ENCODE results near the gene FOXN3. TPM values are rescaled to one million over a fixed set of nuclear protein-coding genes. Genes with fewer than 3 reads are reported as not detected.

FOXN3 gene, protein sequence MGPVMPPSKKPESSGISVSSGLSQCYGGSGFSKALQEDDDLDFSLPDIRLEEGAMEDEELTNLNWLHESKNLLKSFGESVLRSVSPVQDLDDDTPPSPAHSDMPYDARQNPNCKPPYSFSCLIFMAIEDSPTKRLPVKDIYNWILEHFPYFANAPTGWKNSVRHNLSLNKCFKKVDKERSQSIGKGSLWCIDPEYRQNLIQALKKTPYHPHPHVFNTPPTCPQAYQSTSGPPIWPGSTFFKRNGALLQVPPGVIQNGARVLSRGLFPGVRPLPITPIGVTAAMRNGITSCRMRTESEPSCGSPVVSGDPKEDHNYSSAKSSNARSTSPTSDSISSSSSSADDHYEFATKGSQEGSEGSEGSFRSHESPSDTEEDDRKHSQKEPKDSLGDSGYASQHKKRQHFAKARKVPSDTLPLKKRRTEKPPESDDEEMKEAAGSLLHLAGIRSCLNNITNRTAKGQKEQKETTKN
- total RNA-seq (2021; ENCODE audit: unreplicated experiment) (8.8 TPM), Bru-seq, nascent RNA (percentile 51 among the genes with signal in this experiment), BruChase-seq, experiment 1, labeled RNA remaining after a 2-hour chase (percentile 42 among the genes with signal in this experiment), BruChase-seq, experiment 2, labeled RNA remaining after a 6-hour chase (percentile 50 among the genes with signal in this experiment)
- polyA plus RNA-seq (2012; ENCODE audit: insufficient read length), result 5.6 TPM
- long read RNA-seq, partial matches to known transcripts, result 0 of 17 reads
- long read RNA-seq, other reads (novel, unspliced or antisense), result 14 of 17 reads

DNA sequence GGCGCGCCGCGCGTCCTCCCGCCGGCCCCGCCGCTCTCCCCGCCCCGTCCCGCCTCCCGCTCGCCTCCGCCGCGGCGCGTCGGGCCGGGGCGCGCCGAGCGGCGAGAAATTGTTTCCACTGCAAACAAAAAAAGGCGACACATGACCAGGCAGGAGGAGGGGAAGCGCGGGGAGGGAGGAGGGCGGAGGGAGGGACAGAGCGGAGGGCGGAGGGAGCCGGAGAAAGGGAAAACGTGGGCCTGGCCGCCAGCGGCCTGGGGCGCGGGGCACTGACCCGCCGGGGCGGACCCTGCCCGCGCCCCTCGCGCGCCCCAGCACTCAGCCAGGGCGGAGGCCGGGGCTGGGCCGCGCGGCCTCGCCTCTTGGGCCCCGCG lies at the start of gene FOXN3:
Gene FOXN3, minus strand, starts transcription at position 143 of the 374 bp plus-strand sequence. CDS start 4,757 bp downstream, outside the sequence.
- BruUV-seq (replicated peaks), result no TSS peak
- no peaks in the 10 kb centered on the region for H3K27me3 ChIP-seq (ENCODE audit: control insufficient read depth, insufficient read depth, low read length)
- in situ Hi-C loops (cut with HindIII; ENCODE audit: low pct_unique_long_range_greater_than_20kb, low sequenced_read_pairs), result no loop called here

DNA sequence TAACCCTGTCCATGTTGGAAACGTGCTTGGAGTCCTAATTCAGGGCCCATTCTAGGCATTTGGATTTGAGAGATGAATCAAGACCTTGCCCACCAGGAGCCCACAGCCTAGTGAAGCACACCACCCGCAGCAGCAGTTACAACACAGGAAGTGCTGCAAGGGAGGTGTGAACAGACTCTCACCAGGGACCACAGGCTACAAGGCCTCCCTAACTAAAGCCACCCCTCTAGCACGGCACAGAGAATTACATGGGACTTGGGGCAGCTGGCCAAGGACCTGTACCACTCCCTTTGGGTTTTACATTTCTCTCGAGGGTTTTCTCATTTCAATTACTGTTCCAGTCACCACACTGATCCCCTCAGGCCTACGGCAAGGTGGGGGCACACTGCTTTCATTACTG lies 49.5 kb upstream of the FOXN3 start:
- Histone ChIP-seq H3K4me3 (ENCODE audit: low read depth in 2 of 2, low read length in 2 of 2) (no peak overlapping the region), H3K36me3 (ENCODE audit: control insufficient read depth, insufficient read depth, low read length) (no peaks in the 10 kb centered on the region), H3K4me1 (ENCODE audit: control insufficient read depth, insufficient read depth, low read length) (no peaks in the 10 kb centered on the region), H3K27ac (ENCODE audit: low read length) (no peak overlapping the region), H3K27me3 (ENCODE audit: control insufficient read depth, insufficient read depth, low read length) (no peaks in the 10 kb centered on the region), H3K9me3 (ENCODE audit: control insufficient read depth, insufficient read depth, low read depth, low read length) (no peaks in the 10 kb centered on the region)
- CTCF ChIA-PET, result no interaction called here
- POLR2A ChIA-PET, result no interaction called here
- in situ Hi-C loops (cut with HindIII; ENCODE audit: low pct_unique_long_range_greater_than_20kb, low sequenced_read_pairs), result no loop called here
- DNase-seq (ENCODE audit: low read depth, low spot score) (no peak), ATAC-seq (no peak)
- TF ChIP-seq POLR2AphosphoS5 (IDR thresholded peaks at IDR 0.05; ENCODE audit: low read depth, low read length) (no peak), TCF7L2 (IDR thresholded peaks at IDR 0.05; ENCODE audit: low read depth, low read length) (no peak), CTCF (IDR thresholded peaks at IDR 0.05) (no peak), SIN3A (IDR thresholded peaks at IDR 0.05; ENCODE audit: borderline replicate concordance, insufficient read depth, low read depth, low read length) (no peak)
- TF ChIP-seq, protein P1, sequence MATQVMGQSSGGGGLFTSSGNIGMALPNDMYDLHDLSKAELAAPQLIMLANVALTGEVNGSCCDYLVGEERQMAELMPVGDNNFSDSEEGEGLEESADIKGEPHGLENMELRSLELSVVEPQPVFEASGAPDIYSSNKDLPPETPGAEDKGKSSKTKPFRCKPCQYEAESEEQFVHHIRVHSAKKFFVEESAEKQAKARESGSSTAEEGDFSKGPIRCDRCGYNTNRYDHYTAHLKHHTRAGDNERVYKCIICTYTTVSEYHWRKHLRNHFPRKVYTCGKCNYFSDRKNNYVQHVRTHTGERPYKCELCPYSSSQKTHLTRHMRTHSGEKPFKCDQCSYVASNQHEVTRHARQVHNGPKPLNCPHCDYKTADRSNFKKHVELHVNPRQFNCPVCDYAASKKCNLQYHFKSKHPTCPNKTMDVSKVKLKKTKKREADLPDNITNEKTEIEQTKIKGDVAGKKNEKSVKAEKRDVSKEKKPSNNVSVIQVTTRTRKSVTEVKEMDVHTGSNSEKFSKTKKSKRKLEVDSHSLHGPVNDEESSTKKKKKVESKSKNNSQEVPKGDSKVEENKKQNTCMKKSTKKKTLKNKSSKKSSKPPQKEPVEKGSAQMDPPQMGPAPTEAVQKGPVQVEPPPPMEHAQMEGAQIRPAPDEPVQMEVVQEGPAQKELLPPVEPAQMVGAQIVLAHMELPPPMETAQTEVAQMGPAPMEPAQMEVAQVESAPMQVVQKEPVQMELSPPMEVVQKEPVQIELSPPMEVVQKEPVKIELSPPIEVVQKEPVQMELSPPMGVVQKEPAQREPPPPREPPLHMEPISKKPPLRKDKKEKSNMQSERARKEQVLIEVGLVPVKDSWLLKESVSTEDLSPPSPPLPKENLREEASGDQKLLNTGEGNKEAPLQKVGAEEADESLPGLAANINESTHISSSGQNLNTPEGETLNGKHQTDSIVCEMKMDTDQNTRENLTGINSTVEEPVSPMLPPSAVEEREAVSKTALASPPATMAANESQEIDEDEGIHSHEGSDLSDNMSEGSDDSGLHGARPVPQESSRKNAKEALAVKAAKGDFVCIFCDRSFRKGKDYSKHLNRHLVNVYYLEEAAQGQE (IDR thresholded peaks at IDR 0.05; ENCODE audit: insufficient read depth in 1 of 2, low read depth in 2 of 2, low read length in 1 of 2), result no peak
- no TSS peak for BruUV-seq (replicated peaks)
- intact Hi-C loops (cut with micrococcal nuclease; ENCODE audit: unreplicated experiment), result no loop called here

More for the DNA sequence above, at the start of gene FOXN3:
- POLR2A ChIA-PET, result no interaction called here
- no peak for TF ChIP-seq POLR2AphosphoS5 (IDR thresholded peaks at IDR 0.05; ENCODE audit: low read depth, low read length)
- TF ChIP-seq CTCF (IDR thresholded peaks at IDR 0.05), result no peak
- no peak for TF ChIP-seq TCF7L2 (IDR thresholded peaks at IDR 0.05; ENCODE audit: low read depth, low read length)
- no peak for TF ChIP-seq SIN3A (IDR thresholded peaks at IDR 0.05; ENCODE audit: borderline replicate concordance, insufficient read depth, low read depth, low read length)
- TF ChIP-seq, protein P1 (IDR thresholded peaks at IDR 0.05; ENCODE audit: insufficient read depth in 1 of 2, low read depth in 2 of 2, low read length in 1 of 2), result no peak
- DNase-seq (ENCODE audit: low read depth, low spot score), result no peak
- no peaks in the 10 kb centered on the region for H3K9me3 ChIP-seq (ENCODE audit: control insufficient read depth, insufficient read depth, low read depth, low read length)
- H3K27ac ChIP-seq (ENCODE audit: low read length), result 0 out of 2 replicates have a peak within 1 kb of the TSS, but pooled peaks have one; percentile 34
- no peaks in the 10 kb centered on the region for H3K36me3 ChIP-seq (ENCODE audit: control insufficient read depth, insufficient read depth, low read length)
- CTCF ChIA-PET, result no interaction called here
- H3K4me3 ChIP-seq (ENCODE audit: low read depth in 2 of 2, low read length in 2 of 2), result peak within 1 kb of the TSS; percentile 58 to 71
- intact Hi-C loops (cut with micrococcal nuclease; ENCODE audit: unreplicated experiment), result loop anchor here (5.0 kb wide), 1 partner anchor 375 kb away; no protein-coding TSS in a partner anchor
- no peaks in the 10 kb centered on the region for H3K4me1 ChIP-seq (ENCODE audit: control insufficient read depth, insufficient read depth, low read length)
- ATAC-seq, result peak; percentile 82
